ENCODE measurements around the gene RAB31. TPM values are rescaled to one million over a fixed set of nuclear protein-coding genes. Genes with fewer than 3 reads are reported as not detected.

Gene RAB31
- total RNA-seq, 3 donors from 2014 or later: 22.4 to 110 (median 32.4) TPM

GRCh38 chr18:9735879-9736278, 27.8 kb downstream of the RAB31 start:
- intact Hi-C loops (cut with DNase I; ENCODE audit: low total_unique reads): no loop called here
- TF ChIP-seq CTCF (IDR thresholded peaks at IDR 0.05) (no peak), POLR2AphosphoS5 (IDR thresholded peaks at IDR 0.05) (no peak), POLR2A (IDR thresholded peaks at IDR 0.05) (no peak)
- Histone ChIP-seq H3K4me1 (no peaks in the 10 kb centered on the region), H3K36me3 (no peaks in the 10 kb centered on the region), H3K9me3 (no peaks in the 10 kb centered on the region), H3K27ac (no peak overlapping the region), H3K27me3 (no peaks in the 10 kb centered on the region), H3K4me3 (no peak overlapping the region)
- DNase-seq (ENCODE audit: low spot score in 2 of 2): no peak

GRCh38 chr18:9736286-9736835, 28.3 kb downstream of the RAB31 start:
- H3K27ac ChIP-seq: no peak overlapping the region
- no peak for DNase-seq (ENCODE audit: low spot score in 2 of 2)
- H3K4me1 ChIP-seq: no peaks in the 10 kb centered on the region
- H3K27me3 ChIP-seq: no peaks in the 10 kb centered on the region
- H3K9me3 ChIP-seq: no peaks in the 10 kb centered on the region
- TF ChIP-seq CTCF (IDR thresholded peaks at IDR 0.05): no peak
- no peak for TF ChIP-seq POLR2AphosphoS5 (IDR thresholded peaks at IDR 0.05)
- TF ChIP-seq POLR2A (IDR thresholded peaks at IDR 0.05): no peak
- H3K4me3 ChIP-seq: no peak overlapping the region
- H3K36me3 ChIP-seq: no peaks in the 10 kb centered on the region
- intact Hi-C loops (cut with DNase I; ENCODE audit: low total_unique reads): no loop called here

DNA sequence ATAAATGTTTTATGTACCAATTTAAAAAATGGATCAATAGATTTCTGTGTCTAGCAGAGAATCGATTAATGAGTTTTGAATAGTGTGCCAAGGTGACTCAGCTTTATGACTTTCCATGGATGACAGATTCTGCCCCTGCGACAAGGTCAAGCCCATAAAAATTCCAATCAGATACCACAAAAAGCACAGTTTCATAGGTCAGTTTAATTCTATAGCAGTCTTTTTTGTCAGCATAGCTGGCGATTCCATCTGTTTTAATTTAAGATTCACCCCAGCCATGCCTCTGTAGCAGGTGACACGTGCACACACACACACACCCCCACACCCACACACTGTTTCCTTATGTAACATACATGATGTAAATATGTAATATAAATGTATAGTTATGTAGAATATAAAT, 28.9 kb downstream of the RAB31 start:
- intact Hi-C loops (cut with DNase I; ENCODE audit: low total_unique reads): no loop called here
- H3K9me3 ChIP-seq: no peaks in the 10 kb centered on the region
- no peaks in the 10 kb centered on the region for H3K36me3 ChIP-seq
- no peak overlapping the region for H3K27ac ChIP-seq
- H3K27me3 ChIP-seq: no peaks in the 10 kb centered on the region
- no peak for DNase-seq (ENCODE audit: low spot score in 2 of 2)
- TF ChIP-seq POLR2A (IDR thresholded peaks at IDR 0.05): no peak
- no peak for TF ChIP-seq POLR2AphosphoS5 (IDR thresholded peaks at IDR 0.05)
- TF ChIP-seq CTCF (IDR thresholded peaks at IDR 0.05): no peak
- H3K4me3 ChIP-seq: no peak overlapping the region
- H3K4me1 ChIP-seq: peaks cover 0 to under 1% of the 10 kb centered on the region in 2 donors

- no peak overlapping the region for H3K4me3 ChIP-seq
- H3K36me3 ChIP-seq: no peaks in the 10 kb centered on the region
- no peaks in the 10 kb centered on the region for H3K9me3 ChIP-seq
- no peak for DNase-seq (ENCODE audit: low spot score in 2 of 2)
- H3K27me3 ChIP-seq: no peaks in the 10 kb centered on the region
- H3K27ac ChIP-seq: no peak overlapping the region
- TF ChIP-seq CTCF (IDR thresholded peaks at IDR 0.05): no peak
- TF ChIP-seq POLR2A (IDR thresholded peaks at IDR 0.05): no peak
- TF ChIP-seq POLR2AphosphoS5 (IDR thresholded peaks at IDR 0.05): no peak
- peaks cover 2 to 6% of the 10 kb centered on the region in 2 donors for H3K4me1 ChIP-seq
- intact Hi-C loops (cut with DNase I; ENCODE audit: low total_unique reads): no loop called here
Measured at GRCh38 chr18:9737472-9738121, 29.5 kb downstream of the RAB31 start.

GRCh38 chr18:9738266-9738969, 30.3 kb downstream of the RAB31 start:
- Histone ChIP-seq H3K27ac (no peak overlapping the region), H3K36me3 (no peaks in the 10 kb centered on the region), H3K9me3 (no peaks in the 10 kb centered on the region), H3K27me3 (no peaks in the 10 kb centered on the region), H3K4me1 (peaks cover 2 to 9% of the 10 kb centered on the region in 2 donors), H3K4me3 (no peak overlapping the region)
- TF ChIP-seq POLR2A (IDR thresholded peaks at IDR 0.05) (no peak), POLR2AphosphoS5 (IDR thresholded peaks at IDR 0.05) (no peak), CTCF (IDR thresholded peaks at IDR 0.05) (no peak)
- DNase-seq (ENCODE audit: low spot score in 2 of 2): no peak
- intact Hi-C loops (cut with DNase I; ENCODE audit: low total_unique reads): no loop called here

Measured in breast epithelium (tissue), 4 donors.